OCI-LY1 (cell line): ENCODE measurements around the gene IGF2BP2.
"Not testable (repeated sequence)": the region's sequence is repeated elsewhere in the genome, so short reads cannot be mapped to it uniquely, and the experiment has no call there.

Experiments used
- H2AFZ ChIP-seq: fragments of 200-600 bp; sonication (generic), shearing (Covaris generic); 2 replicates; pipeline ENCODE4 v1.6.0; 2014; ENCODE audit warnings: antibody characterized with exemption, mild to moderate bottlenecking, low read length
- H3F3A ChIP-seq: fragments of 200-600 bp; sonication (generic), shearing (Covaris generic); 2 replicates; pipeline ENCODE4 v1.6.0; 2014; ENCODE audit warnings: mild to moderate bottlenecking, antibody characterized with exemption, low read length, moderate library complexity; ENCODE audit not compliant: insufficient read depth
- H3K27ac ChIP-seq: fragments of 200-600 bp; sonication (generic); 2 replicates; pipeline ENCODE4 v1.5.1; 2014; ENCODE audit warnings: low read length, mixed run types, mild to moderate bottlenecking, low read depth; ENCODE audit not compliant: poor library complexity, severe bottlenecking
- H3K27me3 ChIP-seq: fragments of 200-600 bp; sonication (generic); 2 replicates; pipeline ENCODE4 v1.6.0; 2014; ENCODE audit warnings: antibody characterized with exemption, mild to moderate bottlenecking, low read length, moderate library complexity; ENCODE audit not compliant: insufficient read depth
- H3K36me3 ChIP-seq: fragments of 200-600 bp; sonication (generic); 2 replicates; pipeline ENCODE4 v1.6.1; 2014; ENCODE audit warnings: mild to moderate bottlenecking, antibody characterized with exemption, low read length, moderate library complexity, mixed read lengths; ENCODE audit not compliant: insufficient read depth
- H3K4me1 ChIP-seq: fragments of 200-600 bp; sonication (generic); 2 replicates; pipeline ENCODE4 v1.5.1; 2014; ENCODE audit warnings: mild to moderate bottlenecking, low read length, moderate library complexity; ENCODE audit not compliant: insufficient read depth, severe bottlenecking
- H3K4me2 ChIP-seq: fragments of 200-600 bp; sonication (generic), shearing (Covaris generic); 2 replicates; pipeline ENCODE4 v1.6.1; 2014; ENCODE audit warnings: low read length
- H3K4me3 ChIP-seq: fragments of 200-600 bp; sonication (generic); 2 replicates; pipeline ENCODE4 v1.5.1; 2014; ENCODE audit warnings: low read length, low read depth, mild to moderate bottlenecking, mixed read lengths; ENCODE audit not compliant: poor library complexity, severe bottlenecking
- H3K79me2 ChIP-seq: fragments of 200-600 bp; shearing (Covaris generic); 2 replicates; pipeline ENCODE4 v1.6.1; 2016; ENCODE audit warnings: mixed run types, low read length, mixed read lengths; ENCODE audit not compliant: insufficient read depth
- H3K9ac ChIP-seq: fragments of 200-600 bp; sonication (generic), shearing (Covaris generic); 2 replicates; pipeline ENCODE4 v1.6.1; 2014; ENCODE audit warnings: mild to moderate bottlenecking, low read length, mixed read lengths
- H3K9me2 ChIP-seq: fragments of 200-600 bp; sonication (generic), shearing (Covaris generic); 2 replicates; pipeline ENCODE4 v1.6.1; 2014; ENCODE audit warnings: low read depth, mild to moderate bottlenecking, low read length, mixed read lengths
- H3K9me3 ChIP-seq: fragments of 200-600 bp; shearing (Covaris generic); 2 replicates; pipeline ENCODE4 v1.6.1; 2014; ENCODE audit warnings: low read length, mixed read lengths
- H4K20me1 ChIP-seq: fragments of 200-600 bp; sonication (generic), shearing (Covaris generic); 2 replicates; pipeline ENCODE4 v1.6.0; 2016; ENCODE audit warnings: mild to moderate bottlenecking, low read length; ENCODE audit not compliant: insufficient read depth
- CTCF ChIP-seq: fragments of 200-600 bp; sonication (generic), shearing (Covaris generic); IDR thresholded peaks from 2 replicates; pipeline ENCODE4 v1.5.1; 2017; ENCODE audit warnings: mild to moderate bottlenecking, antibody characterized with exemption, low read length, moderate library complexity, mixed read lengths
- EZH2 ChIP-seq: fragments of 200-600 bp; sonication (generic), shearing (Covaris generic); IDR thresholded peaks from 2 replicates; pipeline ENCODE4 v1.8.0; 2017; ENCODE audit warnings: borderline replicate concordance, mixed run types, mild to moderate bottlenecking, antibody characterized with exemption, low read length, moderate library complexity, mixed read lengths

Gene IGF2BP2

GRCh38 chr3:185647134-185647879 is 177.5 kb downstream of the IGF2BP2 start:
- H3K36me3 ChIP-seq = no peaks in the 10 kb centered on the region
- H3K4me3 ChIP-seq = no peak overlapping the region
- H3K4me1 ChIP-seq = peaks cover 4% of the 10 kb centered on the region
- H3K9ac ChIP-seq = no peak overlapping the region
- no peaks in the 10 kb centered on the region for H3K79me2 ChIP-seq
- H4K20me1 ChIP-seq = no peaks in the 10 kb centered on the region
- H3K27ac ChIP-seq = no peak overlapping the region
- H3K9me2 ChIP-seq = no peaks in the 10 kb centered on the region
- H2AFZ ChIP-seq = no peak overlapping the region
- H3K4me2 ChIP-seq = no peak overlapping the region; the same call in 1 of the 2 replicates
- H3K27me3 ChIP-seq = no peaks in the 10 kb centered on the region; the same call in 1 of the 2 replicates
- TF ChIP-seq EZH2 (no peak), CTCF (no peak)
- no peaks in the 10 kb centered on the region for H3F3A ChIP-seq
- no peaks in the 10 kb centered on the region for H3K9me3 ChIP-seq

- Histone ChIP-seq H2AFZ (no peak overlapping the region), H3K9ac (no peak overlapping the region), H3K79me2 (no peaks in the 10 kb centered on the region), H3F3A (no peaks in the 10 kb centered on the region), H3K36me3 (no peaks in the 10 kb centered on the region), H3K27ac (no peak overlapping the region), H3K4me3 (no peak overlapping the region), H3K9me2 (no peaks in the 10 kb centered on the region), H3K9me3 (no peaks in the 10 kb centered on the region), H3K27me3 (no peaks in the 10 kb centered on the region; the same call in 1 of the 2 replicates), H3K4me2 (no peak overlapping the region; the same call in 1 of the 2 replicates), H3K4me1 (peaks cover 4% of the 10 kb centered on the region), H4K20me1 (no peaks in the 10 kb centered on the region)
- TF ChIP-seq EZH2 (no peak), CTCF (no peak)
Observed at GRCh38 chr3:185646382-185647133, 178.3 kb downstream of the IGF2BP2 start.

- no peak for TF ChIP-seq CTCF
Observed at GRCh38 chr3:185645596-185646381, 179.1 kb downstream of the IGF2BP2 start.

GRCh38 chr3:185645191-185645590 is 179.7 kb downstream of the IGF2BP2 start:
- H3K36me3 ChIP-seq, H3K9ac ChIP-seq, H3K79me2 ChIP-seq, H3F3A ChIP-seq, H3K4me3 ChIP-seq, H3K4me1 ChIP-seq, H3K27ac ChIP-seq, H4K20me1 ChIP-seq, H3K9me2 ChIP-seq, H3K9me3 ChIP-seq, H2AFZ ChIP-seq, H3K27me3 ChIP-seq, H3K4me2 ChIP-seq: not testable (repeated sequence)

More at GRCh38 chr3:185645596-185646381, 179.1 kb downstream of the IGF2BP2 start:
- no peaks in the 10 kb centered on the region for H3K9me2 ChIP-seq
- no peak overlapping the region for H3K4me3 ChIP-seq
- no peak overlapping the region for H3K27ac ChIP-seq
- no peaks in the 10 kb centered on the region for H3F3A ChIP-seq
- no peaks in the 10 kb centered on the region for H3K36me3 ChIP-seq
- no peak overlapping the region for H2AFZ ChIP-seq
- no peaks in the 10 kb centered on the region; the same call in 1 of the 2 replicates for H3K27me3 ChIP-seq
- H3K9ac ChIP-seq = no peak overlapping the region
- H3K4me2 ChIP-seq = no peak overlapping the region
- H3K4me1 ChIP-seq = peaks cover 4% of the 10 kb centered on the region
- H4K20me1 ChIP-seq = no peaks in the 10 kb centered on the region
- no peaks in the 10 kb centered on the region for H3K79me2 ChIP-seq
- H3K9me3 ChIP-seq = no peaks in the 10 kb centered on the region
